K562 (cell line): Measurements from ENCODE around the gene SDCBP2. TPM values are rescaled to one million over a fixed set of nuclear protein-coding genes. Genes with fewer than 3 reads are reported as not detected.

Source experiments
- ATF3 ChIP-seq, 2 experiments: fragments of 450-650 bp in 1 of 2; sonication (generic) in 1 of 2; formaldehyde crosslinking in 1 of 2; IDR thresholded peaks in 1 of 2; conservative IDR thresholded peaks in 1 of 2; 2 replicates each; pipeline versions ENCODE4 v1.6.1 to v1.8.1; 2016 to 2023; ENCODE audit warnings: mild to moderate bottlenecking in 2 of 2, moderate library complexity in 2 of 2, inconsistent platforms in 1 of 2, missing genetic modification reagents in 1 of 2
- CTBP1 ChIP-seq: fragments of 450-650 bp; IDR thresholded peaks from 2 replicates; pipeline ENCODE4 v1.6.1; 2016; ENCODE audit warnings: borderline replicate concordance
- DNMT1 ChIP-seq: fragments of 450-650 bp; IDR thresholded peaks from 2 replicates; pipeline ENCODE4 v1.6.1; 2016; ENCODE audit warnings: antibody characterized with exemption, mild to moderate bottlenecking
- EP400 ChIP-seq: fragments of 450-650 bp; IDR thresholded peaks from 2 replicates; pipeline ENCODE4 v1.6.1; 2017; ENCODE audit warnings: antibody characterized with exemption, mild to moderate bottlenecking, moderate library complexity
- HEY1 ChIP-seq: fragments of 250-450 bp; sonication (Bioruptor Pico); IDR thresholded peaks from 2 replicates; pipeline ENCODE4 v1.5.0; 2020; ENCODE audit warnings: mild to moderate bottlenecking, moderate library complexity, borderline replicate concordance
- JUN ChIP-seq, 2 experiments: sonication (generic) in 1 of 2; formaldehyde crosslinking in 1 of 2; IDR thresholded peaks; 2 replicates each; pipeline versions ENCODE4 v1.6.1 to v1.8.0; 2012 to 2022; ENCODE audit warnings: borderline replicate concordance in 2 of 2, mild to moderate bottlenecking in 2 of 2, improper control_type of control experiment in 1 of 2, low read depth in 1 of 2, low read length in 1 of 2, missing genetic modification reagents in 1 of 2
- MEF2D ChIP-seq: conservative IDR thresholded peaks from 2 replicates; pipeline ENCODE4 v1.6.1; 2016; ENCODE audit warnings: low read depth, missing genetic modification characterization, missing compliant biosample characterization
- MYNN ChIP-seq, 2 experiments: sonication (generic); formaldehyde crosslinking in 1 of 2; IDR thresholded peaks; 2 replicates each; pipeline versions ENCODE4 v1.5.0 to v1.6.1; 2016 to 2020; ENCODE audit warnings: antibody characterized with exemption in 1 of 2, missing genetic modification reagents in 1 of 2
- PKNOX1 ChIP-seq: fragments of 450-650 bp; IDR thresholded peaks from 2 replicates; pipeline ENCODE4 v1.6.1; 2016
- RBM34 ChIP-seq: fragments of 200-400 bp; formaldehyde crosslinking; IDR thresholded peaks from 2 replicates; pipeline ENCODE4 v1.6.1; 2018; ENCODE audit warnings: low read length, borderline replicate concordance; ENCODE audit not compliant: insufficient read depth
- ZEB2 ChIP-seq: fragments of 450-650 bp; IDR thresholded peaks from 2 replicates; pipeline ENCODE4 v1.6.1; 2016
- ZNF197 ChIP-seq: fragments of 200-800 bp; sonication (Bioruptor generic); IDR thresholded peaks from 2 replicates; pipeline ENCODE4 v1.6.1; 2016; ENCODE audit warnings: low read depth, missing genetic modification characterization, missing compliant biosample characterization
- ZNF589 ChIP-seq: fragments of 200-800 bp; sonication (Bioruptor generic); IDR thresholded peaks from 2 replicates; pipeline ENCODE4 v1.6.1; 2016; ENCODE audit warnings: low read depth, missing genetic modification characterization, missing compliant biosample characterization
- polyA plus RNA-seq, 8 experiments: library from polyadenylated mRNA; depleted of rRNA in 4 of 8; stranded (reverse) in 5 of 8; unstranded in 3 of 8; fragments of >200 nt; fragmentation: Nextera tagmentation in 2 of 8; fragmentation: Illumina TruSeq in 1 of 8; extraction: Ambion mirVana in 2 of 8; extraction: Trizol in 1 of 8; gene quantifications; 2 replicates each; pipeline versions ENCODE4 v1.2.1 to v1.2.3, GENCODE V29; 2011 to 2014; ENCODE audit warnings: inconsistent platforms in 1 of 8, missing spikeins in 1 of 8
- total RNA-seq, 7 experiments: library from RNA; depleted of rRNA in 6 of 7; stranded (reverse); fragments of >200 nt in 6 of 7; fragmentation: Illumina TruSeq in 2 of 7; extraction: Trizol in 2 of 7; gene quantifications; 2 replicates each; pipeline versions ENCODE4 v1.2.1 to v1.2.3, GENCODE V29; 2011 to 2021; ENCODE audit warnings: low replicate concordance in 1 of 7
- TF ChIP-seq, protein P1 (sequence below): fragments of 250-450 bp; sonication (Bioruptor Pico); IDR thresholded peaks from 2 replicates; pipeline ENCODE4 v1.4.0; 2020; ENCODE audit warnings: mild to moderate bottlenecking
- TF ChIP-seq, protein P2 (sequence below): fragments of 250-450 bp; sonication (Bioruptor Pico); IDR thresholded peaks from 2 replicates; pipeline ENCODE4 v1.5.0; 2022; ENCODE audit warnings: mild to moderate bottlenecking

The SDCBP2 gene
- total and polyA plus RNA-seq, 9 of the 15 experiments (the other 6 are each of a cell fraction or from before 2014, with no cell fraction given), result 0.06 to 1.2 (median 0.80) TPM

GRCh38 chr20:1334761-1335160 is 5.8 kb upstream of the SDCBP2 start (continued):
- TF ChIP-seq ATF3 (IDR thresholded peaks at IDR 0.05) (peak; percentile 68), ATF3 (CRISPR knock-in tag; conservative IDR thresholded peaks at IDR 0.05) (no peak), ZNF589 (CRISPR knock-in tag) (no peak), PKNOX1 (peak; percentile 51), MEF2D (tag) (no peak), ZNF197 (no peak), ZEB2 (no peak), RBM34 (no peak), CTBP1 (0 out of 2 replicates have a peak, but pooled peaks have one; percentile 33), JUN (IDR thresholded peaks at IDR 0.05; ENCODE audit: borderline replicate concordance, low read depth, low read length) (no peak), JUN (CRISPR knock-in tag; IDR thresholded peaks at IDR 0.05; ENCODE audit: borderline replicate concordance) (no peak), EP400 (no peak), DNMT1 (no peak), HEY1 (CRISPR knock-in tag) (no peak), MYNN (IDR thresholded peaks at IDR 0.05) (no peak), MYNN (CRISPR knock-in tag; IDR thresholded peaks at IDR 0.05) (no peak)
- TF ChIP-seq, protein P1, sequence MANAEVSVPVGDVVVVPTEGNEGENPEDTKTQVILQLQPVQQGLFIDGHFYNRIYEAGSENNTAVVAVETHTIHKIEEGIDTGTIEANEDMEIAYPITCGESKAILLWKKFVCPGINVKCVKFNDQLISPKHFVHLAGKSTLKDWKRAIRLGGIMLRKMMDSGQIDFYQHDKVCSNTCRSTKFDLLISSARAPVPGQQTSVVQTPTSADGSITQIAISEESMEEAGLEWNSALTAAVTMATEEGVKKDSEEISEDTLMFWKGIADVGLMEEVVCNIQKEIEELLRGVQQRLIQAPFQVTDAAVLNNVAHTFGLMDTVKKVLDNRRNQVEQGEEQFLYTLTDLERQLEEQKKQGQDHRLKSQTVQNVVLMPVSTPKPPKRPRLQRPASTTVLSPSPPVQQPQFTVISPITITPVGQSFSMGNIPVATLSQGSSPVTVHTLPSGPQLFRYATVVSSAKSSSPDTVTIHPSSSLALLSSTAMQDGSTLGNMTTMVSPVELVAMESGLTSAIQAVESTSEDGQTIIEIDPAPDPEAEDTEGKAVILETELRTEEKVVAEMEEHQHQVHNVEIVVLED (CRISPR knock-in tag), result no peak
- TF ChIP-seq, protein P2, sequence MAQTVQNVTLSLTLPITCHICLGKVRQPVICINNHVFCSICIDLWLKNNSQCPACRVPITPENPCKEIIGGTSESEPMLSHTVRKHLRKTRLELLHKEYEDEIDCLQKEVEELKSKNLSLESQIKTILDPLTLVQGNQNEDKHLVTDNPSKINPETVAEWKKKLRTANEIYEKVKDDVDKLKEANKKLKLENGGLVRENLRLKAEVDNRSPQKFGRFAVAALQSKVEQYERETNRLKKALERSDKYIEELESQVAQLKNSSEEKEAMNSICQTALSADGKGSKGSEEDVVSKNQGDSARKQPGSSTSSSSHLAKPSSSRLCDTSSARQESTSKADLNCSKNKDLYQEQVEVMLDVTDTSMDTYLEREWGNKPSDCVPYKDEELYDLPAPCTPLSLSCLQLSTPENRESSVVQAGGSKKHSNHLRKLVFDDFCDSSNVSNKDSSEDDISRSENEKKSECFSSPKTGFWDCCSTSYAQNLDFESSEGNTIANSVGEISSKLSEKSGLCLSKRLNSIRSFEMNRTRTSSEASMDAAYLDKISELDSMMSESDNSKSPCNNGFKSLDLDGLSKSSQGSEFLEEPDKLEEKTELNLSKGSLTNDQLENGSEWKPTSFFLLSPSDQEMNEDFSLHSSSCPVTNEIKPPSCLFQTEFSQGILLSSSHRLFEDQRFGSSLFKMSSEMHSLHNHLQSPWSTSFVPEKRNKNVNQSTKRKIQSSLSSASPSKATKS (CRISPR knock-in tag), result no peak
